ENCODE data around the gene SPARC.
"Not testable (repeated sequence)": the region's sequence is repeated elsewhere in the genome, so short reads cannot be mapped to it uniquely, and the experiment has no call there.

Gene SPARC

GRCh38 chr5:151682751-151683331, 3.9 kb downstream of the SPARC start:
- DNase-seq (ENCODE audit: extremely low spot score): no peak
- ChIA-PET CTCF (interaction anchor here (0.8 to 5.6 kb wide), 9 partner anchors 10 to 58 kb away, joined by 3 to 38 read pairs (median 8); no protein-coding TSS in a partner anchor), POLR2A (interaction anchor here (1.0 kb wide), 1 partner anchor 58 kb away, joined by 3 read pairs; no protein-coding TSS in a partner anchor)
- TF ChIP-seq CTCF (IDR thresholded peaks at IDR 0.05; ENCODE audit: control extremely low read depth, extremely low read depth, low read depth, missing control alignments): no peak

GRCh38 chr5:151682240-151682639, 4.5 kb downstream of the SPARC start:
- POLR2A ChIA-PET: interaction anchor here (1.0 kb wide), 1 partner anchor 59 kb away, joined by 3 read pairs; no protein-coding TSS in a partner anchor
- no peak for TF ChIP-seq CTCF (IDR thresholded peaks at IDR 0.05; ENCODE audit: control extremely low read depth, extremely low read depth, low read depth, missing control alignments)
- no peak for DNase-seq (ENCODE audit: extremely low spot score)
- CTCF ChIA-PET: interaction anchor here (0.6 to 5.6 kb wide), 10 partner anchors 10 to 58 kb away, joined by 3 to 38 read pairs (median 6); no protein-coding TSS in a partner anchor

GRCh38 chr5:151680944-151681427, 5.7 kb downstream of the SPARC start:
- CTCF ChIA-PET: interaction anchor here (0.9 to 5.6 kb wide), 7 partner anchors 16 to 365 kb away, joined by 3 to 30 read pairs (median 8); no protein-coding TSS in a partner anchor
- POLR2A ChIA-PET: interaction anchor here (0.6 kb wide), 1 partner anchor 95 kb away, joined by 4 read pairs; no protein-coding TSS in a partner anchor
- no peak for TF ChIP-seq CTCF (IDR thresholded peaks at IDR 0.05; ENCODE audit: control extremely low read depth, extremely low read depth, low read depth, missing control alignments)
- DNase-seq (ENCODE audit: extremely low spot score): no peak

- DNase-seq (ENCODE audit: extremely low spot score); POLR2A ChIA-PET: not testable (repeated sequence)
- CTCF ChIA-PET: interaction anchor here (1.7 to 5.6 kb wide), 4 partner anchors 9 to 61 kb away, joined by 5 to 30 read pairs (median 10); no protein-coding TSS in a partner anchor
Observed at GRCh38 chr5:151680156-151680505, 6.6 kb downstream of the SPARC start.

GRCh38 chr5:151679421-151680155, 7.1 kb downstream of the SPARC start:
- no peak for TF ChIP-seq CTCF (IDR thresholded peaks at IDR 0.05; ENCODE audit: control extremely low read depth, extremely low read depth, low read depth, missing control alignments)
- ChIA-PET CTCF (interaction anchor here (1.7 to 2.2 kb wide), 3 partner anchors 9 to 28 kb away, joined by 5 to 10 read pairs (median 10); no protein-coding TSS in a partner anchor), POLR2A (no interaction called here)
- no peak for DNase-seq (ENCODE audit: extremely low spot score)

- ChIA-PET CTCF (interaction anchor here (1.0 to 2.2 kb wide), 4 partner anchors 10 to 62 kb away, joined by 3 to 10 read pairs (median 4); no protein-coding TSS in a partner anchor), POLR2A (no interaction called here)
- DNase-seq (ENCODE audit: extremely low spot score): no peak
- TF ChIP-seq CTCF (IDR thresholded peaks at IDR 0.05; ENCODE audit: control extremely low read depth, extremely low read depth, low read depth, missing control alignments): no peak
Observed at GRCh38 chr5:151678713-151679112, 8.0 kb downstream of the SPARC start.

Data from GM10248 (cell line).